Stimulated activated naive CD8-positive, alpha-beta T cell treated with anti-CD3 and anti-CD28 coated beads, Interleukin-15, Interleukin-2, amounts not matched to agents 100 ng/mL and 50 ng/mL, for 24 hours (primary cell): ENCODE measurements around the gene TKTL2.

ENCODE experiments used
- H3K27ac Mint-ChIP-seq: one replicate; pipeline ENCODE4 v1.8.0; 2021; ENCODE audit warnings: mild to moderate bottlenecking, mixed read lengths
- H3K27me3 Mint-ChIP-seq: one replicate; pipeline ENCODE4 v1.8.0; 2021; ENCODE audit warnings: mixed read lengths
- H3K36me3 Mint-ChIP-seq: one replicate; pipeline ENCODE4 v1.8.0; 2021; ENCODE audit warnings: low read depth, mixed read lengths
- H3K4me1 Mint-ChIP-seq: one replicate; pipeline ENCODE4 v1.8.0; 2021; ENCODE audit warnings: low read depth, mixed read lengths
- H3K4me3 Mint-ChIP-seq: one replicate; pipeline ENCODE4 v1.8.0; 2021; ENCODE audit warnings: mild to moderate bottlenecking, mixed read lengths
- H3K9me3 Mint-ChIP-seq: one replicate; pipeline ENCODE4 v1.8.0; 2021; ENCODE audit warnings: mixed read lengths

TKTL2 gene

DNA sequence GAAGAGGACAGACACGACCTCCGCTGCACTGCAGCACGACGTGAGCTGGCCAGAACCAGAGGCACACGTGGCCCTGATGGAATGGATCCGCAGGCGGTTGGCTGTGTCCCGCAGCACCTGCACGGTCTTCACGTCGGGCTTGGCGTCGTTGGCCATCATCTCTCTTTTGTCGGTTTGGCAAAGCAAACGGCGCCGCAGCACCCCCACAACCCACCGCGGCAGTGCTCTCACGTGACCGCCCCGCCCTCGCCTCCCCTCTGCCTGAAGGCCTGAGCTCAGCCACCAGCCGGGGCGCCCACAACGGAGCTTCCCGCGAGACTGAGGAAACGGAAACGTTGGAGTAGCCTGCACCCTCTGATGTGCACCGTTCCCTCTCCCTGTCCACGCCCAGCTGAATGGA, at the start of gene TKTL2:
Gene TKTL2 (minus strand): TSS at position 179 of the 400 bp plus-strand sequence. CDS start 20 bp downstream, at position 159.
- Mint-ChIP-seq H3K27me3 (peaks cover 15% of the 10 kb centered on the region), H3K4me3 (no peak within 1 kb of the TSS), H3K4me1 (no peaks in the 10 kb centered on the region), H3K27ac (no peak within 1 kb of the TSS), H3K36me3 (no peaks in the 10 kb centered on the region), H3K9me3 (no peaks in the 10 kb centered on the region)

- H3K4me3 Mint-ChIP-seq, result no peak overlapping the region
- no peaks in the 10 kb centered on the region for H3K27me3 Mint-ChIP-seq
Measured at GRCh38 chr4:163515198-163515597, 41.6 kb upstream of the TKTL2 start.

DNA sequence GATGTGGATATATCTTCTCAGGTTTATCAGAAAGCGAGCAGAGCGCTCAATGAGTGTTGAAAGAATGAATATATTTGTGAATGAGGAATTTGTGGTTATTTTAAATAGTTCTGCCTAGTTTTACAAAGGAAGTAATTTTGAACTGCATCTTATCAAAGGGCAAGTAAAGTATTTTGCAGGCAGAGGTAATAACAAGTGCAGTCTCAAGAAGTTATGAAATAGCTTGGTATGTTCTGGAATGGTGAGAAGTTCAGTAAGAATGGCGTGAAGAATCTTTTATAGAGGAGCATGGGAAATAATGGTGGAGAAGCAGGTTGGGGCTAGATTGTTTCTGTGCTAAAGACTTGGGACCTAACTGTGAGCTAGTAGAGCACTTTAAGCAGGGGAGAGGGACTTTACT, 31.8 kb upstream of the TKTL2 start:
- peaks cover 42% of the 10 kb centered on the region for H3K4me1 Mint-ChIP-seq

More at GRCh38 chr4:163515198-163515597, 41.6 kb upstream of the TKTL2 start:
- Mint-ChIP-seq H3K36me3 (peaks cover 76% of the 10 kb centered on the region), H3K27ac (no peak overlapping the region), H3K4me1 (no peaks in the 10 kb centered on the region), H3K9me3 (no peaks in the 10 kb centered on the region)

GRCh38 chr4:163500586-163500985, 27.0 kb upstream of the TKTL2 start:
- H3K4me3 Mint-ChIP-seq, result no peak overlapping the region
- H3K36me3 Mint-ChIP-seq, result peaks cover 43% of the 10 kb centered on the region
- no peaks in the 10 kb centered on the region for H3K9me3 Mint-ChIP-seq
- H3K27ac Mint-ChIP-seq, result no peak overlapping the region
- no peaks in the 10 kb centered on the region for H3K27me3 Mint-ChIP-seq
- H3K4me1 Mint-ChIP-seq, result peaks cover 63% of the 10 kb centered on the region

More for the DNA sequence above, 31.8 kb upstream of the TKTL2 start:
- no peaks in the 10 kb centered on the region for H3K9me3 Mint-ChIP-seq
- H3K36me3 Mint-ChIP-seq, result peaks cover 61% of the 10 kb centered on the region
- H3K27ac Mint-ChIP-seq, result peak overlapping the region; percentile 47
- no peak overlapping the region for H3K4me3 Mint-ChIP-seq
- no peaks in the 10 kb centered on the region for H3K27me3 Mint-ChIP-seq

DNA sequence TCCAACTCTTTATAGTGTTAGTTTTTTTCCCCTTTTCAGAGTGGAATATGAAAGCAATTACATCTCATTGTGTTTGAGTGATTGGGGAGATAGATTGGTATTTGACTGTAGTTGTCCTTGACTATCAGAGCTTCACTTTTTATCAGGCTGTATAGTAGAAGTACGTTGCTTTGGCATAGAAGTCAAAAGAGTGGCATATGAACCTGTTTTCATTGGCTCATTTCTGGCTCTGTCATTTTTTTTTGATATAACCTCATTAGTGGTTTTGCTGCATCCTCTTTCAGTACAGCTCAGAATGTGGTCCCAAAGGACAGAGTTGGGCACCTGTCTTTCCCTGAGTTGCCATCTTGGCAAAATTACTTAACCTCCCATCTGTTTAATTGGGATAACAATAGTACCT, 22.3 kb upstream of the TKTL2 start:
- Mint-ChIP-seq H3K4me3 (peak overlapping the region; percentile 92), H3K27ac (peak overlapping the region; percentile 91), H3K4me1 (peaks cover 47% of the 10 kb centered on the region), H3K27me3 (no peaks in the 10 kb centered on the region), H3K9me3 (no peaks in the 10 kb centered on the region), H3K36me3 (peaks cover 23% of the 10 kb centered on the region)

DNA sequence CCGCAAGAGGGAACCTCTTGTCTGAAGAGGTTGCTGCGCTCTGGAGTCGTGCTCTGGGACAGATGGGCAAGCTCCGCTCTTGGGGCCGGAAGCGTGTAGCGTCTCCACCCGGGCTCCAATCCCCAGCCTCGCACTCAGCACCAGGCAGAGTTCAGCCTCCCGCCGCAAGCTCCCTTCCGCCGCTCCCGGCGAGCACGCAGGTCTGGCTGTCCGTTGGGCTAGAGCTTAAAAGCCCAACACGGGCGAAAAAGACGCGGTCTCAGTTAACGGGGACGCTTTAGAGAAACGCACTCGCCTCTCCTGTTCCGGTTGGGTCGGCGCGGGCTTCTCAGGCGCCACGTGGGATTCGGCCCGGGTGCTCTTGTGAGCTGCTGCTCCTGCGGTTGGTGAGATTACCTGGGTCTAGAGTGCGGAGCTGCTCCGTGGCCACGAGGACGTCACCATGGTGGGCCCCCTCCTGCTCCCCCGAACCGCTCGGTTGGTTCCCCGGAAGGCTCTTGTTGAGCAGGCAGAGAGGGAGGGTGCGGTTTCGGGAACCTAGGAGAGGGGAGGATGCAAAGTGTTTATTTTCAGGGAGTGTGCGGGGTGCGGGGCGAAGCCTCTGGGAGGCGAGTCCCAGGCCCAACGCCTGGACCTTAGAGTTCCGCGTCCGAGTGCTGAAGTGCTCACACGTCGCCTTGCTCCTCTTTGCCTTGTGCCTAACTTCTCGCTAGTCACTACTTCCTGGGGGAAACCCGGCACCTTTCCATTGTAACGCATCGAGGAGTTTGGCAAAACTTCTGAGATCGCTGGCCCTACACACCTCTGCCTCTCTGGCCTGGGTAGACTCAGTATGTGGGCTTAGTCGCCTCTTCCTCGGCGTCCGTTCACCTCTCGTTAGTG, 21.0 kb upstream of the TKTL2 start, which contains the start of gene TMA16:
Gene TMA16 (plus strand): TSS at position 331 of the 882 bp plus-strand sequence. CDS start 112 bp downstream, at position 443.
- peaks cover 17% of the 10 kb centered on the region for H3K36me3 Mint-ChIP-seq
- H3K27me3 Mint-ChIP-seq, result peaks cover 4% of the 10 kb centered on the region
- peak within 1 kb of the TSS; percentile 99 for H3K27ac Mint-ChIP-seq
- no peaks in the 10 kb centered on the region for H3K9me3 Mint-ChIP-seq
- peak within 1 kb of the TSS; percentile 92 for H3K4me3 Mint-ChIP-seq
- H3K4me1 Mint-ChIP-seq, result peaks cover 42% of the 10 kb centered on the region

DNA sequence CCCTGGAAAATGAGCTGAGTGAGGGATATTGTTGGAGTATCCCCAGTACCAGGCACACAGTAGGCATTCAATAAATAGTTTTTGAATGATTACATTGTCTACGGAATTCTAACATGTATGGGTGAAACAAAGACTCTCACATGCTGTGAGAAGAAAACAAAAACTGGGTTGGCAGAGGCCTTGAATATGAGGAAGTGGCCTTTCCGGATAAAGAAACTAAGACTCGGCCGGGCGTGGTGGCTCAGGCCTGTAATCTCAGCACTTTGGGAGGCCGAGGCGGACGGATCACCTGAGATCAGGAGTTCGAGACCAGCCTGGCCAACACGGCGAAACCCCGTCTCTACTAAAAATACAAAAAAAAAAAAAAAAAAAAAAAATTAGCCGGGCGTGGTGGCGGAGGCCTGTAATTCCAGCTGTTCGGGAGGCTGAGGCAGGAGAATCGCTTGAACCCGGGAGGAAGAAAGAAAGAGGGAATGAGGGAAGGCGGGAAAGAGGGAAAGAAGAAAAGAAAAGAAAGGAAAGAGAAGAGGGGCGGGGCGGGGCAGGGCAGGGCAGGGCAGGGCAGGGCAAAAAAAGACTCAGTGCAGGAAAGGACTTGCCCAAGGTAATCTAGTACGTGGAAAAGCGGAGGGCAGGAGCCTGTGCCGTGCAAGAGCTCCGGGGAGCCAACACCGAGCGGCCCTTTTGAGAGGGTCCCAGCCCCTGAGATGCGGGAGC, 20.2 kb upstream of the TKTL2 start:
- Mint-ChIP-seq H3K27me3 (peaks cover 4% of the 10 kb centered on the region), H3K4me1 (peaks cover 40% of the 10 kb centered on the region), H3K36me3 (peaks cover 17% of the 10 kb centered on the region), H3K27ac (peak overlapping the region; percentile 99), H3K9me3 (no peaks in the 10 kb centered on the region), H3K4me3 (peak overlapping the region; percentile 92)

DNA sequence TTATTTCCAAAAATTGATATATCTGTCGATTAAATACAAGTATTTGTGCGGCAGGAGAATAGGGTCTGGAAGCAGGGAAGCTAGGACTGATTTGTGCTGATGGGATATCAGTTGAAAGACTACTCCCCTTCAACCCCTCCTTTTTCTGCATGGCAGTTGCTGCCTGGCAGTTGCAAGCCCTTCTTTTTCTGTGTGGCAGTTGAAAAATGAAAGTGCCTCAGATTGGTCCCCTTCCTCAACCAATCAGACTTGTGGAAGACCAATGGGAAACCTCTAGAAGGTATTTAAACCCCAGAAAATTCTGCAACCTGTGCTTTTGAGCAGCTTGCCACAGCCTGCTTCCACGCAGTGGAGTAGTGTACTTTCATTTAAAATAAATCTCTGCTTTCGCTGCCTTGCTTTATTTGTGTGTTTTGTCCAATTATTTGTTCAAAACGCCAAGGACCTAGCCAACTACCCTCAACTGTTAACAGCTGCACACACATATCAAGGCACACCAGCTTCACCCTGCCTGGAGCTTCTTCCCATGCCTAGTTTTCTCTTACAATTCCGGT, 19.5 kb upstream of the TKTL2 start:
- peak overlapping the region; percentile 81 for H3K27ac Mint-ChIP-seq
- peaks cover 16% of the 10 kb centered on the region for H3K36me3 Mint-ChIP-seq
- H3K4me3 Mint-ChIP-seq, result peak overlapping the region; percentile 92
- H3K4me1 Mint-ChIP-seq, result peaks cover 37% of the 10 kb centered on the region
- peaks cover 5% of the 10 kb centered on the region for H3K27me3 Mint-ChIP-seq
- H3K9me3 Mint-ChIP-seq, result no peaks in the 10 kb centered on the region

DNA sequence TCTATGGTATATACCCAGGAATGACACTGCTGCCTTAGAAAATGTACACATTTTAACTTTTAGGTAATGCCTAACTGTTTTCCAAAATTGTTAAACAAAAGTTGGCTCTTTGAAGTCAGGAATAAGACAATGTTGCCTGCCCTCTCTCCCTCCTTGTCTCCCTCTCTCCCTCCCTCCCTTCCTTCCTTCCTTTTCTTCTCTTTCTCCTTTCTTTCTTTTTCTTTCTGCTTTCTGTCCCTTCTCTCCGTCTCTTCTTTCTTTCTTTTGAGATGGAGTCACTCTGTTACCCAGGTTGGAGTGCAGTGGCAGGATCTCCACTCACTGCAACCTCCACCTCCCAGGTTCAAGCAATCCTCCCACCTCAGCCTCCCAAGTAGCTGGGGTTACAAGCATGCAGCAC, 16.4 kb upstream of the TKTL2 start:
- no peak overlapping the region for H3K4me3 Mint-ChIP-seq
- H3K27ac Mint-ChIP-seq, result no peak overlapping the region
- no peaks in the 10 kb centered on the region for H3K36me3 Mint-ChIP-seq
- no peaks in the 10 kb centered on the region for H3K9me3 Mint-ChIP-seq
- peaks cover 12% of the 10 kb centered on the region for H3K4me1 Mint-ChIP-seq
- peaks cover 7% of the 10 kb centered on the region for H3K27me3 Mint-ChIP-seq

GRCh38 chr4:163486321-163486720, 12.8 kb upstream of the TKTL2 start:
- no peaks in the 10 kb centered on the region for H3K9me3 Mint-ChIP-seq
- peaks cover 7% of the 10 kb centered on the region for H3K27me3 Mint-ChIP-seq
- H3K36me3 Mint-ChIP-seq, result no peaks in the 10 kb centered on the region
- H3K4me3 Mint-ChIP-seq, result no peak overlapping the region
- no peaks in the 10 kb centered on the region for H3K4me1 Mint-ChIP-seq
- no peak overlapping the region for H3K27ac Mint-ChIP-seq

- Mint-ChIP-seq H3K27ac (no peak overlapping the region), H3K4me3 (no peak overlapping the region), H3K4me1 (no peaks in the 10 kb centered on the region), H3K36me3 (no peaks in the 10 kb centered on the region), H3K27me3 (peaks cover 5% of the 10 kb centered on the region), H3K9me3 (no peaks in the 10 kb centered on the region)
Measured at GRCh38 chr4:163485589-163485988, 12.0 kb upstream of the TKTL2 start.

GRCh38 chr4:163484906-163485305, 11.4 kb upstream of the TKTL2 start:
- Mint-ChIP-seq H3K4me1 (no peaks in the 10 kb centered on the region), H3K27ac (no peak overlapping the region), H3K36me3 (no peaks in the 10 kb centered on the region), H3K4me3 (no peak overlapping the region), H3K9me3 (no peaks in the 10 kb centered on the region), H3K27me3 (peaks cover 3% of the 10 kb centered on the region)

DNA sequence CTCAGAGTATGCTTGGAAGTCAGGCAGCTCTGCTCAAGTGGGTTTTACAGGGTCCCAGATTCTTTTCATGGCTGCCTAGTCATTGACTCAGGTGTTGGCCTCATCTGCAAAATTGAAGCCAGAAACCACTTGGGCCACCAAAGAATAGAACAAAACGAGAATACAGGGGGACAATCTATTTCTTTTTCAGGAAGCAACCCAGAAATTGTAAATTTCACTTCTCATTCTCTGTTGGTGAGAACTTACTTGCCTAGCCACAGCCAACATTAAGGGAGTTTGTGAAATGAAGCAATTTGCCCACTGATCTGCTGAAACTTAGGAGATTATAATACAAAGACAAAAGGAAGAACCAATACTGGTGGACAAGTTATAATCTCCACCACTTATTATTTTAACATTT, 8.6 kb upstream of the TKTL2 start:
- Mint-ChIP-seq H3K9me3 (no peaks in the 10 kb centered on the region), H3K36me3 (no peaks in the 10 kb centered on the region), H3K27me3 (peaks cover 4% of the 10 kb centered on the region), H3K4me3 (no peak overlapping the region), H3K27ac (no peak overlapping the region), H3K4me1 (no peaks in the 10 kb centered on the region)

DNA sequence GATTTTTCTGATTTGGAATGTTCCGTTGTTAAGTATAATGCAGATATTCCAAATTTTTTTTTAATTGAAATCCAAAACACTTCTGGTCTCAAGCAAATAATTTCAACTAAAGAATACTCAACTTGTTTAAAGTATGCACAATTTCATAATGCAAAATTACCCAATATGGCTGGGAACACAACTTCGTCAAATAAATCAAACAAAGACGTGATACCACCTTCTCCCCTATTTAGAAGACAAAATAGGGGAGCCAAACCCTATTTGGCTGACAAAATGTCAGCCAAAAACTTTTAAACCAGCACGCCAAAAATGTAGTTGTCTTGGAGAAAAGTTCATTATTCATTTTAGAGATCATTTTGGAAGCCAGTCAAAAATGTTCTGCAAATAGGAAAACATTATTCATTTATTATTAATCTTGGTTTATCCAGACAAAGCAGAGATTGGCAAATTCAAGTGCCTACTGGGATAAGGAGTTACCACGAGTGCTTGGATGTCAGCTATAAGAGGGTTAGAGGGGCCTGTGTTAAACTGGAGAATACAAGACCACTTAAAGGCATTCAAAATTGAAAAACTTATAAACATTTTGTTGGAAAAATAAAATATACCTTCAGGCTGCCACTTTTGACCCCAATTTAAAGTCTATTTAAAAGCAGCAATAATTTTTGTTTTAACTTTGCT, 3.3 kb upstream of the TKTL2 start:
- no peaks in the 10 kb centered on the region for H3K36me3 Mint-ChIP-seq
- no peak overlapping the region for H3K27ac Mint-ChIP-seq
- H3K4me3 Mint-ChIP-seq, result no peak overlapping the region
- no peaks in the 10 kb centered on the region for H3K4me1 Mint-ChIP-seq
- peaks cover 15% of the 10 kb centered on the region for H3K27me3 Mint-ChIP-seq
- no peaks in the 10 kb centered on the region for H3K9me3 Mint-ChIP-seq
